KMS-11 (cell line): ENCODE data around the gene HEXD.

Source experiments
- H2AFZ ChIP-seq: fragments of 200-600 bp; sonication (generic); 2 replicates; pipeline ENCODE4 v1.6.1; 2016; ENCODE audit warnings: antibody characterized with exemption, mixed run types, low read depth
- H3K27ac ChIP-seq: fragments of 200-600 bp; sonication (generic); 2 replicates; pipeline ENCODE4 v1.6.1; 2016; ENCODE audit warnings: mild to moderate bottlenecking, mixed run types
- H3K27me3 ChIP-seq: fragments of 200-600 bp; sonication (generic); 2 replicates; pipeline ENCODE4 v1.6.1; 2017; ENCODE audit warnings: mild to moderate bottlenecking, low read depth, mixed run types, moderate library complexity; ENCODE audit not compliant: insufficient read depth
- H3K36me3 ChIP-seq: fragments of 200-600 bp; sonication (generic); 2 replicates; pipeline ENCODE4 v1.6.1; 2017; ENCODE audit warnings: mild to moderate bottlenecking, mixed run types; ENCODE audit not compliant: insufficient read depth
- H3K4me1 ChIP-seq: fragments of 200-600 bp; sonication (generic); 2 replicates; pipeline ENCODE4 v1.6.1; 2016; ENCODE audit warnings: mild to moderate bottlenecking, low read depth, mixed run types; ENCODE audit not compliant: poor library complexity, severe bottlenecking
- H3K4me2 ChIP-seq: fragments of 200-600 bp; sonication (generic); 2 replicates; pipeline ENCODE4 v1.7.0; 2016; ENCODE audit warnings: mild to moderate bottlenecking, mixed run types
- H3K4me3 ChIP-seq: fragments of 200-600 bp; sonication (generic); IDR thresholded peaks from 2 replicates; pipeline ENCODE4 v1.6.1; 2017; ENCODE audit warnings: low read depth, low read length, mixed read lengths; ENCODE audit not compliant: insufficient read depth
- H3K79me2 ChIP-seq: fragments of 200-600 bp; sonication (generic); 2 replicates; pipeline ENCODE4 v1.6.1; 2016; ENCODE audit warnings: low read depth, mixed run types; ENCODE audit not compliant: insufficient read depth
- H3K9ac ChIP-seq: fragments of 200-600 bp; sonication (generic); 2 replicates; pipeline ENCODE4 v1.6.1; 2016; ENCODE audit warnings: mild to moderate bottlenecking, mixed run types
- H4K20me1 ChIP-seq: fragments of 200-600 bp; sonication (generic); 2 replicates; pipeline ENCODE4 v1.6.1; 2016; ENCODE audit warnings: mild to moderate bottlenecking, mixed run types; ENCODE audit not compliant: insufficient read depth
- TF ChIP-seq, protein P1 (sequence below): fragments of 200-600 bp; sonication (generic); conservative IDR thresholded peaks from 2 replicates; pipeline ENCODE4 v1.6.1; 2017; ENCODE audit warnings: low read depth, mild to moderate bottlenecking, antibody characterized with exemption, low read length, moderate library complexity, mixed read lengths

The HEXD gene

GRCh38 chr17:82461827-82462524, 43.8 kb downstream of the HEXD start:
- Histone ChIP-seq H3K79me2 (peaks cover 18% of the 10 kb centered on the region; the same call in 1 of the 2 replicates), H3K36me3 (no peaks in the 10 kb centered on the region), H3K4me3 (no peak overlapping the region), H3K9ac (no peak overlapping the region), H3K27me3 (no peaks in the 10 kb centered on the region), H4K20me1 (no peaks in the 10 kb centered on the region), H3K27ac (no peak overlapping the region), H3K4me2 (no peak overlapping the region), H3K4me1 (peaks cover 31% of the 10 kb centered on the region), H2AFZ (no peak overlapping the region)
- TF ChIP-seq, protein P1, sequence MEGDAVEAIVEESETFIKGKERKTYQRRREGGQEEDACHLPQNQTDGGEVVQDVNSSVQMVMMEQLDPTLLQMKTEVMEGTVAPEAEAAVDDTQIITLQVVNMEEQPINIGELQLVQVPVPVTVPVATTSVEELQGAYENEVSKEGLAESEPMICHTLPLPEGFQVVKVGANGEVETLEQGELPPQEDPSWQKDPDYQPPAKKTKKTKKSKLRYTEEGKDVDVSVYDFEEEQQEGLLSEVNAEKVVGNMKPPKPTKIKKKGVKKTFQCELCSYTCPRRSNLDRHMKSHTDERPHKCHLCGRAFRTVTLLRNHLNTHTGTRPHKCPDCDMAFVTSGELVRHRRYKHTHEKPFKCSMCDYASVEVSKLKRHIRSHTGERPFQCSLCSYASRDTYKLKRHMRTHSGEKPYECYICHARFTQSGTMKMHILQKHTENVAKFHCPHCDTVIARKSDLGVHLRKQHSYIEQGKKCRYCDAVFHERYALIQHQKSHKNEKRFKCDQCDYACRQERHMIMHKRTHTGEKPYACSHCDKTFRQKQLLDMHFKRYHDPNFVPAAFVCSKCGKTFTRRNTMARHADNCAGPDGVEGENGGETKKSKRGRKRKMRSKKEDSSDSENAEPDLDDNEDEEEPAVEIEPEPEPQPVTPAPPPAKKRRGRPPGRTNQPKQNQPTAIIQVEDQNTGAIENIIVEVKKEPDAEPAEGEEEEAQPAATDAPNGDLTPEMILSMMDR, result no peak

GRCh38 chr17:82463391-82463790, 45.2 kb downstream of the HEXD start:
- Histone ChIP-seq H4K20me1 (no peaks in the 10 kb centered on the region), H3K4me2 (no peak overlapping the region; the same call in 1 of the 2 replicates), H3K4me3 (no peak overlapping the region), H3K36me3 (no peaks in the 10 kb centered on the region; the same call in 1 of the 2 replicates), H2AFZ (no peak overlapping the region), H3K27me3 (no peaks in the 10 kb centered on the region), H3K79me2 (peaks cover 18% of the 10 kb centered on the region; the same call in 1 of the 2 replicates), H3K4me1 (peaks cover 23% of the 10 kb centered on the region), H3K27ac (no peak overlapping the region), H3K9ac (no peak overlapping the region)
- TF ChIP-seq, protein P1, result no peak

DNA sequence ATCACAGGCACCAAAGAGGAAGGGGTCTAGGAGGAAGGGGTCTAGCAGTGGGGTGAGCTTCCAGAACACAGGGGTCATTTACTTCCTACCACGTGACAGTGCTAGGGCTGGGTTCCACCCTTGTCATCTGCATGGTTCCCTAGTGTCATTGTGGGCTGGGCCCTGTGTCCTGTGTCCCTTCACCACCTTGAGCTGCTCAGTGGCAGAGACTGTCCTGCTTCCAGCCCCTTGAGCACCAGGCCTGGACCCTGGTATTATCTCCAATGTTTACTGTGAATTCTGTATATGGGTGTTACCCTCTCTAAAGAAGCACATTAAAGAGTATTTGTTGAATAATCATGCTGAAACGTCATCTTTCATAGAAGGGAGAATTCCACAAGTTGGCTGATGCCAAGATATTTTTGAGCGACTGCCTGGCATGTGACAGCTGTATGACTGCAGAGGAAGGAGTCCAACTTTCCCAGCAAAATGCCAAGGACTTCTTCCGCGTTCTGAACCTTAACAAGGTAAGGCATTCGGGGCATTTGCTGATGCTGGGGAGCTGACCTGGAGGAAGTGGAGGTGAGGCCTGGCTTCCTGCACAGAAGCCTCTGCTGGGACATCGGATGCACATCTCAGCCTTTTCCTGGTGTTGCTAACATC, 45.9 kb downstream of the HEXD start:
- Histone ChIP-seq H3K27ac (no peak overlapping the region), H2AFZ (no peak overlapping the region), H3K27me3 (no peaks in the 10 kb centered on the region), H3K4me1 (peaks cover 23% of the 10 kb centered on the region), H3K36me3 (no peaks in the 10 kb centered on the region; the same call in 1 of the 2 replicates), H3K9ac (no peak overlapping the region), H3K79me2 (peaks cover 15% of the 10 kb centered on the region; the same call in 1 of the 2 replicates), H3K4me3 (no peak overlapping the region), H4K20me1 (no peaks in the 10 kb centered on the region), H3K4me2 (no peak overlapping the region)
- TF ChIP-seq, protein P1, result no peak

DNA sequence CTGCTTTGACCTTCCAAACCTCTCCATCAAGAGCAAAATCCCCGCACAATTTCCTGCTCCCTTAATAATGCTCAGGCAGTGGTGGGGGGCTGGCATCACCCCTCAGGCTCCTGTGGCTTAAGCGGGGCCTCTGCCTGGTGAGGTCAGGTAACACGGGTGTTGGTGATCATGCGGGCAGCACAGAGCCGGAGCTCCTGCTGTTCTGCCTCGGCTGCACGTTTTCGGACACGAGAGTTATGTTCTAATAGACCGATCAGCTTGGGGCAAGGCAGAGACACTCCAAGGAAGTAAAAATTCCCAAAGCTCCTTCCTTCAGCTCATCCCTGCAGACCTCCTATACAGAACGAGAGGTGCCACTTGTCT, 46.4 kb downstream of the HEXD start:
- H3K27me3 ChIP-seq, result no peaks in the 10 kb centered on the region

More for the DNA sequence above, 46.4 kb downstream of the HEXD start:
- TF ChIP-seq, protein P1, result no peak
- Histone ChIP-seq H3K4me2 (peak overlapping the region; percentile 14; the same call in 1 of the 2 replicates), H3K9ac (no peak overlapping the region), H3K4me1 (peaks cover 21% of the 10 kb centered on the region), H4K20me1 (no peaks in the 10 kb centered on the region), H3K36me3 (no peaks in the 10 kb centered on the region; the same call in 1 of the 2 replicates), H3K4me3 (no peak overlapping the region), H2AFZ (no peak overlapping the region), H3K27ac (no peak overlapping the region; the same call in 1 of the 2 replicates), H3K79me2 (peaks cover 10% of the 10 kb centered on the region; the same call in 1 of the 2 replicates)
